PC-3 (cell line): ENCODE results near the gene WDR81.

Experiments
- EZH2 ChIP-seq: fragments of 300-600 bp; sonication (generic); IDR thresholded peaks from one replicate; pipeline ENCODE4 v1.6.1; 2017; ENCODE audit warnings: antibody characterized with exemption, mild to moderate bottlenecking, low read length; ENCODE audit not compliant: unreplicated experiment
- TF ChIP-seq, protein P1 (sequence below): fragments of 300-600 bp; sonication (generic); conservative IDR thresholded peaks from 2 replicates; pipeline ENCODE4 v1.5.1; 2017; ENCODE audit warnings: antibody characterized with exemption, low read depth, mild to moderate bottlenecking, low read length

DNA sequence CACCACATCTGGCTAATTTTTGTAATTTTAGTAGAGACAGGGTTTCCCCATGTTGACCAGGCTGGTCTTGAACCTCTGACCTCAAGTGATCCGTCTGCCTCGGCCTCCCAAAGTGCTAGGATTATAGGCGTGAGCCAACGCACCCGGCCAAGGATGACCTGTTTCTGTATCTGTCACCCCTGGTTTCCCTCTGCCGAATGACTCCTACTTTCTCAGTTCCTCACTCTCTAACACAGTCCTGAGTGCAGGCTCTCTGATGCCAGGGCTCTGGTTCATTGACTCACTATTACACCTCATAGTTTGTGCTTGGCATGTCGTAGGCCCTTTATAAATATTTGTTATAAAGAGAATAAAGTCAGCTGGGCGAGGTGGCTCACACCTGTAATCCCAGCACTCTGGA is 29.1 kb upstream of the WDR81 start:
- TF ChIP-seq, protein P1, sequence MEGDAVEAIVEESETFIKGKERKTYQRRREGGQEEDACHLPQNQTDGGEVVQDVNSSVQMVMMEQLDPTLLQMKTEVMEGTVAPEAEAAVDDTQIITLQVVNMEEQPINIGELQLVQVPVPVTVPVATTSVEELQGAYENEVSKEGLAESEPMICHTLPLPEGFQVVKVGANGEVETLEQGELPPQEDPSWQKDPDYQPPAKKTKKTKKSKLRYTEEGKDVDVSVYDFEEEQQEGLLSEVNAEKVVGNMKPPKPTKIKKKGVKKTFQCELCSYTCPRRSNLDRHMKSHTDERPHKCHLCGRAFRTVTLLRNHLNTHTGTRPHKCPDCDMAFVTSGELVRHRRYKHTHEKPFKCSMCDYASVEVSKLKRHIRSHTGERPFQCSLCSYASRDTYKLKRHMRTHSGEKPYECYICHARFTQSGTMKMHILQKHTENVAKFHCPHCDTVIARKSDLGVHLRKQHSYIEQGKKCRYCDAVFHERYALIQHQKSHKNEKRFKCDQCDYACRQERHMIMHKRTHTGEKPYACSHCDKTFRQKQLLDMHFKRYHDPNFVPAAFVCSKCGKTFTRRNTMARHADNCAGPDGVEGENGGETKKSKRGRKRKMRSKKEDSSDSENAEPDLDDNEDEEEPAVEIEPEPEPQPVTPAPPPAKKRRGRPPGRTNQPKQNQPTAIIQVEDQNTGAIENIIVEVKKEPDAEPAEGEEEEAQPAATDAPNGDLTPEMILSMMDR = no peak
- TF ChIP-seq EZH2 = no peak
